Activated gamma-delta T cell treated with Interleukin-2 at 50 U/mL for 16 hours (primary cell): Measurements from ENCODE around the gene CCDC182.

Experiments used
- DNase-seq: peaks from one replicate; pipeline ENCODE4 v3.0.0-alpha.2; 2020

CCDC182 gene

DNA sequence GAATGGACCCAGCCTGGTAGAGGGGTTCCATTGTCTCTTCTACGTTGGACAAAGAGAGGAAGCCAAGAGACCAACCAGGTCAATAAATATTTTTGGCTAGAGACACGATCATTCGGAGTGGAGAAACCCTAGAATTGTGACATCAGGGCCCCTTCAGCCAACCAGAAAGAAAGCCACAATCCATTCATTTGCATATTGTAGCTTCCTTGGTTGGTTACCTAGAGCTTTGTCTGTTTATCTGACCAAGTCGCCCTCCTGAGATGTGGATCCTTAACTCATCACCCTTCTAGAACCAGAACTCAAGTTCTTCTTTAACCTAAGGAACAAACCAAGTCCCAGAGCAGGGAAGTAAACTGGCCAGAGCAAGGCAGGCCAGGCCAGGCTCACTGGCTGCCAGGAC is at the start of gene CCDC182:
Gene CCDC182, minus strand, starts transcription at position 58 of the 400 bp plus-strand sequence. Its CDS starts 27 bp downstream, at position 31.
- no peak for DNase-seq

DNA sequence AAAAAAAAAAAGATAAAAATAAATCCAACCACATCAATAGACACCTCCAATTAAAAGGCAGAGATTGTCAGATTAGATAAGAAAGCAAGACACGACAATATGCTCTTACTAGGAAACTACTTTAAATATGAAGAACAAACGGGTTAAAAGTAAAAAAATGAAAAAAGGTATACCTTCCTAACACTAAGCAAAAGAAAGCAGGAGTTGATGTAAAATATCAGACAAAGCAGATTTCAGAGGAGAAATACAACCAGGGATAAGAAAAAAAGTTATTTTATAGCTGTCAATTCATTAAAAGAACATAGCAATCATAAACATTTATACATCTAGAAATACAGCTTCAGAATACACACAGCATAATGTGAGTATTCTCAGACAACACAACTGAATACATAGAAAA is 49.7 kb upstream of the CCDC182 start:
- DNase-seq: no peak

DNA sequence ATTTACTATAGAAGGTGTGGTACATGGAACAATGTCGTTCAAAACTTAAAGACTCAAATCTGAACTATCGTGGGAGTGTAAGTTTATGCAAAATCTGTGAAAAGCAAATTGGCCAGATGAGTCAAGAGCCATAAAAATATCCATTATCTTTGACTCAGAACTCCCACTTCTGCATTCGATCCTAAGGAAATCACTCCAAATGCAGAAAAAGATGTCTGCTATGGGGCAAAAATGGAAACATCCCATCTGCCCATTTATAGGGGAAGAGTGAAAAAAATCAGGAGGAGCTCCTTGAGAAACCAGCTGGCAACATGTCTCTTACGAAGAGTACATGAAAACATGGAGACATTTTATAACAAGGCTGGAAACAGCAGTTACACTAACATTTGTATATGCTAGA is 43.6 kb upstream of the CCDC182 start:
- no peak for DNase-seq

DNA sequence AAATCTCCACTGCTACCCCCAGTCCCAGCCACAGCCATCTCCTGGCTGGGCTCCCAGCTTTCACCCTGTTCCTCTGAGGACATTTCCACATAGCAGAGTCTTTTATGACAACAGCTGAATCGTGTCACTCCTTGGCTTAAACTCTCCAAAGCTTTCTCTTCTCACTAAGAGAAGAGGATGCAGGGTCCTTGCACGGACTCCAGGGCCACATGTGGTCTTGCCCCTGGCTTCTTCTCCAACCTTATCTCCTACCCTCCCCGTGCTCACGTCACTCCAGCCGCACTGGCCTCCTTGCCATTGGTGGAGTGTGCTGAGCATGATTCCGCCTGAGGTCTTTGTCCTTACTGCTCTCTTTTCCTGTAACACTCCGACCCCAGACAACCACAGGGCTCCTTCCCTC is 39.9 kb upstream of the CCDC182 start:
- no peak for DNase-seq

DNA sequence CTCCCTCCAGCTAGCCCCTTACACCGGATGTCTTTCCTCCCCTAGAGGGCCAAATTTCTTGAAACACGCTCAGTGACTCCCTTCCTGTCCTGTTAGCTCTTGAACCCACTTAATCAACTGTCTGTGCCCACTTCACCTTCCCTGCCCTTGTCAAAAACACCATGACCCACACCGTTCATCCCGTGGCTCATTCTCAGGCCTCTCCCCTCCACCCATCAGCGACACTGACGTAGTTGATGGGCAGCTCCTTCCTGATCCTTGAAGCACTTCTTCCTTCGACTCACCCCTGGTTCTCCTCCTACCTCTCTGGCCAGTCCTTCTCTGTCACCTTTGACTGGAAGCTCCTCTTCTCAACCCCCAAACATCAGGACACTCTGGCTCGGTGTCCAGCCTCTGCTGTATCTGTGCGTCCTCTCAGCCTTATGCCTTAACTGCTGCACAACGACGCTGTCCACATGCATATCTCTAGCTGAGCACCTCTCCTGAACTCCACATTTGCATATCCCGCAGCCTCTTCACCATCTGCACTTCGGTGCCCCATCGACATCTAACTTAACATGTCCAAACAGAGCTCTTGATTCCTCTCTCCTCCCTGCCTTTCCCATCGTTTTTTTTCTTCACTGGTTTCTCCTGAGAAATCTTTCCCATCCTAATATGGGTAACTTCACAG is 39.3 kb upstream of the CCDC182 start:
- DNase-seq: no peak

DNA sequence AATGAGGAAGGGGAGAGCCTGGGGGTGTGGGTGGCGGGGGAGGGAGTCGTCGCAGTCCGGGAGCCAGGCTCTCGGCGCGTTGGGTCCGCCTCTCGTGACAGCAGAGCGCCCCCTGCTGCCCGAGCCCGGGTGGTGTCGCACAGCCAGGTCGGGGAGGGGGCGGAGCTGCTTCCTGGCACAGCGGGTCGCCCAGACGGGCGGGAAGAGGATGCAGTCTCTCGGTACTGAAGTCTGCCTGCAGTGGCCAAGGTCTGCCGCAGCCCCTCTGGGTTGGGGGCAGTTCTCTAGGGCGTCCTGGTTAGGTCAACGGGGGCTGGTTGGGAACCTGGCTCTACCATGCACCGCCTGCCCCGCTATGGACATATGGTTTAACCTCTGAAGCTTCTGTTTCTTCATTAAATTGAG is 38.2 kb upstream of the CCDC182 start:
- DNase-seq: peak; percentile 75

DNA sequence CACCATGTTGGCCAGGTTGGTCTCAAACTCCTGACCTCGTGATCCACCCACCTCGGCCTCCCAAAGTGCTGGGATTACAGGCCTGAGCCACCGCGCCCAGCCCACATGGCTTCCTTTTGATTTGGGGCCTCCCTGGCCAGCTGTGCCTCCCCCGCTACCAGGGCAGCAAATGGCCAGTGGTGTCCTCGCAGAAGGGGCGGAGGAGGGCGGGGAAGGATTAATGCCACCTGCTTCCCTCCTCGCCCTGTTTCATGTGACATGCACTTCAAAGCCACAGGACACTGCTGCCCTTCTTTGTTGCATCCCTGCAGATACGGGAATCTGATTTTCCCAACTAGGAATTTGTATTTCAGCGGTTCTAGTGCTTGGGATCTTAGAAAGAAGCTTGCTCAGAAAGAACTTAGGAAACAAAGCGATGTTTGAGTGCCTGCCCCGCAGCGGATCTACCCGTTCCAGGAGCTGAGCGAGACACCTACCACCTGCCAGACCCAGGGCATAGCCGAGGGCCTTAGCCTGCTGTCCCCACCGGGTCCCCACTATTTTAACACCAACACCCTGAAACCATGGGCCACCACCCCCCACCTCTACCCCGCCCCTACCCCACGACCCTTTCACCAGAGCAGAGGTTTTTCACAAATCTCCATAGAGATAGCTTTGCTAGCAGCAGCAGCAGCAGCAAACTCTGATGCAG is 37.7 kb upstream of the CCDC182 start:
- DNase-seq: no peak

DNA sequence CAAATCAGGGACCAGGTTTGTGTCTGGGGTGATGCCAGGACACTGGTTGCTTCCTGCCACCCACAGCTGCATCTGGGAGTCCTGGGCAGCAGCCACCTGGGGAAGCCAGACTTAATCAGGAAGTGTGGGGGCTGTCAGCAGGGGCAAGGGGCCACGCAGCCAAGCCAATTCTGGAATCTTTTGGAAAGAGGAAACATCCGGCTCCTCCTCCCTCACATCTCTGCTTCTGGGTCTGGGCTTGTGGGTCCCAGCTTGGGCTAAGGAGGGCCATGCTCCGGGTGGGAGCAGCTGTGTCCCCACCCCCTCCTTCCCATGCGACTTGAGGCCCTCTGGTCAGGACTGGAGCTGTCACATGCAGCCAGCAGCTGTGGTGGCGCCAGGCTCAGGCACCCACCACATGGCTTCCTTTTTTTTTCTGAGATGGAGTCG is 37.0 kb upstream of the CCDC182 start:
- no peak for DNase-seq

DNA sequence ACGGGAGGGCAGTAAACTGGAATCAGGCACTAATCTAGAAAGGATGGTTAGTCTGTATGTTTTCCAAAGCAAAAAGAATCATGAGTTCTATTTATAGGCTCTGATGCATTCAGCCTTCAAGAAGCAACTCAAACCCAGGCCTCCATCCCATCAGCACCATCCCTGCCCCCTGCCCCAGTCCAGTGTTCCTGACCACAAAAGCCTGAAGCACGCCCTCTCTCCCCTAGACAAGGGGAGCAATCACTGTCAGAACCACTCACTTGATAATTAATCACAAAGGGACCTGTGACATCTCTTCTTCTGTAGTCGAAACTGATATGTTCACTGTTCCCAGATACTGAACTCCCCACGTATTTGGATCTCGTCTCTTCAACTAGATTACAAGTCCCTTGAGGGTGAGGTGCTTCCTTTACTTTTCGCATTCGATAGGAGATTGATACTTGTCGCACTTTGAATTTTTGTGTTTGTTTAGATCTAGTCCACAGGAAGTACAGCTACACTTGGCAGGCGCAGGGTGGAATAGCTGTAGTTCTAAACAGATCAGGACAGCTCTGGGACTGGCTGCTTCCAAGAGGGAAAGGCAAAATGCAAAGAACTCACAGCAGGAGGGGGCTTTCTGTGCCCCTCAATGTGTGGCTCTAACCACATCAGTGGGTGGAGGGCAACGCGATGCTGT is 36.4 kb upstream of the CCDC182 start:
- no peak for DNase-seq

DNA sequence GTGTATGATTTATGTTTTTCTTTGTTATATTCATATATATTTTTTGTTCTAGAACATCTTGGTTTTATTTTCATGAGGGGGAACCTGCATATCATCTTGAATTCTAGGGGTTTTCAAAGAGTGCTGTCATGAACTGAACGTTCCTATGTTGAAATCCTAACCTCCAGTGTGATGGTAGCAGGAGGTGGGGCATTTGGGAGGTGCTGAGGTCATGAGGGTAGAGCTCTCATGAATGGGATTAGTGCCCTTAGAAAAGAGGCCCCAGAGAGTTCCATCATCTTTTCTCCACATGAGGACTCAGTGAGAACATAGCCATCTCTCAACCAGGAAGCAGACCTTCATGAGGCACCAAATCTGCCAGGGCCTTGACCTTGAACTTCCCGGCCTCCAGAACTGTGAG is 34.6 kb upstream of the CCDC182 start:
- DNase-seq: no peak

DNA sequence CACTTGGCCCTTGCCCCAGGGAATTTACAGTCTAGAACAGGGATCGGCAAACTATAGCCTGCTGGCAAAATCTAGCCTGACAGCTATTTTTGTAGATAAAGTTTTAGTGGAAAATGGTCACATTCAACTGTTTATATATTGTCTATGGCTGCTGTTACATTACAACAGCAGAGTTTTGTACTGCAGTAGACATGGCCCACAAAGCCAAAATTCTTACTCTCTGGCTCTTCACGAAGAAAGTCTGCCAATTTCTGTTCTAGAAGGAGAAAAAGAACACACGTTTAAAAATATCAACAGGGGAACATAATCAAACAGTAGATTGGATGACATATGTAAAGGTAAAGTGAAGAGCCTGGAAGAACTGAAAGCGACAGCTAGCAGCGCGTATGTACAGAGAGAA is 33.2 kb upstream of the CCDC182 start:
- no peak for DNase-seq

DNA sequence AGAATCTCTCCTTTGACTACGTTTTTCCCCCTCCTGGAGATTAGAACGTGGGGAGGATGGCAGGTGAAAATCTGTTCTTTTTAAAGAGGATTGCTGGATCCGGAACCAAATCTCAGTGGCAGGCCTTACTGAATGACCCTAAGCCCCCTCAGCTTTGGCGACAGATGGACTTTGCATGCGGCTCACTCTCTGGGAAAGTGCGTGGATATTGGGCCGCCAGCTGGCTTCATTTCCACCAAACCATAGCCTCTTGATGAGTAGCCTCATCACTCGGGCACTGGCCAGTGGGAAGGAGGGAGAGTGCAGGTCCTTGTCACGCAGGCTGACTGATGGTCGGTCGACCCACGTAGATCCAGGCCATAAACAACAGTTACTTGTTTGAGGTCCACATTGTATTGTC is 31.3 kb upstream of the CCDC182 start:
- DNase-seq: no peak

DNA sequence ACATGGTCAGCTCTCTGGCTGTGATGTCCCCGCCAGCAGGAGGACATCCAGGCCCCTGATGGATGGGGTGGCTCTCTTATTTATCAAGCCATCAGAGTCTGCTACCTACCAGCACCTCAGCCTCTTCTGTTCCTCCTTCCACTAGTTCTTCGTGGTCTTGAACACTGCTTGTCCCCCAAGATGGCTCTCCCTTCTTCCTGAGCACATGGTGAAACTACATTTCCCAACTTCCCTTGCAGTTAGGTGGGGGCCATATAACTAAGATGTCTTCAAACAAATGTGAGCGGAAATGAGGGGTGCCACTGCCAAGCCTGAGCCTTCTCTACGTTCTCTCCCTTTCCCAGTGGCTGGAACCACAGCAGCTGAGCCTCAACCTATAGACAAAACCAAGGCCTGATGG is 29.8 kb upstream of the CCDC182 start:
- no peak for DNase-seq

DNA sequence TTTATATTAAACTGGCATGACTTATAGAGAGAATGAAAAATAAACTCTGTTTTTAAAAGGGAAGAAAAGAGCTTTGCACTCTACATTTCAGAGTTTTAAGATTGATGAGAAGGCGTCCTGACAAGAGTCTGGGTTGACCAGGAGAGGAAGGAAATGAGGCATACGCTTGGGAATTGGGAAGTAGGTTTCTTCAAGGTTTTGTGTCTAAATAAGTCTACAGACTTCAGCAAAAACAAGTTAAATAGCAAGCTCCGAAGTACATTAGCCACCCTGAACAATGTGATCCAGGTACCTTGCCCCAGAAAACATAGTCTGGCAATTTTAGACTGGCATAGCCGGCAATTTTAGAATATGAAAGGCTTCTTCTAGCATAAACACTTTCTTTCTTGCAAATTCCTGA is 28.5 kb upstream of the CCDC182 start:
- DNase-seq: no peak

DNA sequence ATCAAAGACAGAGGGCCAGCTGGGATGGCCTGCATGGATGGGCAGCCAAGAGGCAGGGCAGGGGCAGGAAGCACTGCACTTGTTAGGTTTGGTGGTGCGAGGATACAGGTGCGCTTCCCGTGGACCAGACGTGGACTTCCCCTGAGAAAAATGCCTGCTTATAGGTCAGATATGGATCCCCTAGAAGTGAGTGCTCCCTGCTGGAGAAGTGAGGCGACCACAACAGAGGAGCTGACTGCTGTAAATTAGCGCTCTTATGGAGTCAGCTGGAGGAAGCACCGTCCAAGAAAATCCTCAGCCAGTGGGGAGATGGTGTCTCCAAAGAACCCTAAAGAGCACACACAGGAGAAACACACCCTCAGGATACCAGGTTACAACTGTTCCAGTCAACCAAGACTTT is 27.7 kb upstream of the CCDC182 start:
- no peak for DNase-seq

DNA sequence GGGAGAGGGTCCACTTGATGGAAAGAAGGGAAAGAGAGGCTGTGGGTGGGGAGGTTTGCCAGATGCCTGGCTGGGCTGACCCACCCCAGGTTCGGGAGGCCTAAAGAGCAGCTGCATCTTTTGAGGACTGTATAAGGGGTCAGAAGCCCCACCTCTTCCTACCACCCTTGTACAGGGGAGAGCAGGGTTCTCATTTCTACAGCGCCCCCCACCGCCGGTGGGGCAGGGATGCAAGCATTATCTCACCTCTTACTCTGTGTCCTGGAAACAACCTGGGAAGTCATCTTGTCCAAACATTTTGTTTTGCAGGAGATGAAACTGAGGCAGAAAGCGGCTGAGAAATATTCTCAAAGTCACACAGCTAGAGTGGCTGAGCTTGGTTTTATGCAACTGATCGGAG is 22.5 kb upstream of the CCDC182 start:
- DNase-seq: no peak

DNA sequence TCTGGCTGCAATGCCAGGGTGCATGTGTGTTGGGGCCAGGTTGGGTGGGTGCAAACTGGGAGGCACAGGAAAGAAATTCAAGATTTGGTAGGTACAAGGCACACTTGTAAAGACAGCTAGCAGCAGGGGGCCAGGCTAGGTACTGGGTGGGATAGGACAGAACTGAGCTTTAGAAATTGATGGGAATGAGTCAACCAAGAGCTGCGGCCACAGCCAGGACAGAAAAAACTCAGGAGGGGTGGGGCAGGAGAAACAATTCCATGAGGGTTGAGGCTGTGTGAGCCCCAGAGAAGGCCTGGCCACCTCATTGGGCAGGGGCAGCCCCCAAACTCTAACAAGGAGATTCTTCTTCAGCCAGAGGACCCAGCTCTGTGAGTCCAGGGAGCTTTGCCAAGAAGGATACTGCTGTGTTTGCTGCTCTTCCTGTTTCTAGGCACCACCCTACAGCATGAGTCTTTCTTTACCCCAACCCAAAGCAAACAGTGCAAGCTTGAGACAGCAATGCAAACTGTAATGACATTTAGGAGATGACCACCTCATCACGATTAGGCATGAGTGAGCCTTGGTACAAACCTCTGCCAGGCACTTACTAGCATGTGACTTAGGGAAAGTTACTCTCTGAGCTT is 21.3 kb upstream of the CCDC182 start:
- no peak for DNase-seq

DNA sequence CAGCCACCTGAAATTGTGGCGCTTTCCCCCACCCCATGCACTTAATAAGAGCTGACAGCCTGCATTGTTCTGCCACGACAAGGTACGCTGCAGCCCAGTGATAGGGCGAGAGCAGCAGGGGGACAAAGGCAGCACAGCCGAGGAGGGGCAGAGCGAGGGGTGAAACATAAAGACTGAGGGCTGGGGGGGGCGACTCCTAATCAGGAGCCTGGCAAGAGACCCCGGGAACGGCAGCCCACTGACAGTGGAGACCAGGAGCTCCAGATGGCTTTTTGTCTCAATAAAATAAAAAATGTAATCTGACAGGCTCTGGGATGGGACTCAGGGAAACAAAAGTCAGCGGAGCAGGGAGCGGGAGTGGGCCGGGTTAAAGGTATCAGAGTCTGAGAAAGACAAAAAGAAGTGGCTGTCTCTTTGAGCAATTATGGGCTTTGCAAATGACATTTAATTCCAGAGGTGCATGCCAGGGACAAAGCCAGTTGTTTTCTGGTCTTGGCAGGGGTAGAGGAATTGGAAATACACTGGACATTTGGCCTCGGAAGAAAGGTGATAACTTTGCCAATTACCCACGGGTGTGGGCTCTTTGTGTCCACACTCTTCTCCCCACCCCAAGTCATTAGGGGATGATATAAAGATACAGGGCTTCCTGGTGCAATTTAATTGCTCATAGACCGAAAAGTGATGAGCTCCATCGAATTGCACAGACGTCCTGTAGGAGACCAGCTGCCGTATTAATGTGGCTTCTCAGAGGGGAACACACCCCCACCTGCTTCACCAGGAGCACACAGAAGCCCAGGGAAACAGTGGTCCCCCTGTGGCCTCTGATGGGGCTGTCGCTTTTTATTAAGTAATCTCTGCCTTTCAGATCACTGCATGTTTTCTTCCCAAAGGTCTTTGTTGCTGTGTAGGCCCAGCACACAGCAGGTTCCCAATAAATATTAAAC is 17.6 kb upstream of the CCDC182 start:
- DNase-seq: no peak

DNA sequence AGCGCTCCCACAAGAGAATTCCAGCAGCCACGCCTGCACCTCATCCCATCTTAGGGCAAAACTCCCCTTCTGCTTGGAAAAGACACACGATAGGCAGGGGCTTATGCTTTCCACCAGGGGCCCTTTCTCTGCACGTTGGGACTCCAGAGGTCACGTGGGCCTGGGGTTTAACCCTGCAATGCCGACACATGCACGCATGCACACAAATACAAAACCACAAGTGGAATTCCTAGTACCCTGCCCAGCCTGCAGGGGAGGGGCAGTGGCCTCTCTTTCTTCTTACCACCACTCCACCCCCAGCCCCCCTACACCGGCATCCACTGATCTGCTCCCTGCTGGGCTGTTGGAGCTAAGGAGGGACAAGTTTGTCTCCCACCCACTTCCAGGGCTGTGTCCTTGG is 16.8 kb upstream of the CCDC182 start:
- no peak for DNase-seq

DNA sequence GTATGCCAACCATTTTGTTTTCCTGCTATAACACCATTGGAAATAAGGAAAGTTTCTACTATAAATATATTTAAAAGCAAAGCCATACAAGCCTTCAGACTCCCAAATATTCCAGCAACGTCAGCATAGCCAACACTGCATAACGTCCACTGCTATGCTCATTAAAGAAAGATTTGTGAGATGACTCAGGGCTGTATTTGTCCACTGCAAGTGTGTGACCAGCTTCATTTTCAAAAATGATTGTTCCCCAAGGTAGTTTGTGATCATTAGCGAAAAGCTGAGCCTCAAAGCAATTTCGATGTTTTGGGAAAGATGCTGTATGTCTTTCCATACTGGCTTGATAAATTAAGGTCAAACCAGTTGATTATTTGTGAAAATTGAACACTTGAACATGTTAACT is 14.9 kb upstream of the CCDC182 start:
- no peak for DNase-seq

DNA sequence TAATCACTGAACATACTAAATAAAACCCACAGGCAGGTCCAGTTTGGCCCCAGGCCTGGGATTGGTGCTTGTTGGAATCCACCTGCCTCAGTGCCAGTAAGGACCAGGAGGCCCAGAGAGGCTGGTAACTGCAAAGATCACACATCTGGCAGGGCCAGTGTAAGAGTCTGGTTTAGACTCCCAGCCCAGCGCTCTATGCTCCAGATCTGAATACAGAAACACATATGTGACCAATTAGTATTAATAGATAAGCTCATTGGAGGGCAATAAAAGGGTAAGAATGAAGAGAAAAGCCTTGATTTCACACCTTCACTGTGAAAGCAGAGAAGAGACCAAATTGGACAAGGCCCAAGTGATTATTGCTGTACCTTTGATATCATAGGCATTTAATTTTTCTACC is 13.6 kb upstream of the CCDC182 start:
- DNase-seq: no peak

DNA sequence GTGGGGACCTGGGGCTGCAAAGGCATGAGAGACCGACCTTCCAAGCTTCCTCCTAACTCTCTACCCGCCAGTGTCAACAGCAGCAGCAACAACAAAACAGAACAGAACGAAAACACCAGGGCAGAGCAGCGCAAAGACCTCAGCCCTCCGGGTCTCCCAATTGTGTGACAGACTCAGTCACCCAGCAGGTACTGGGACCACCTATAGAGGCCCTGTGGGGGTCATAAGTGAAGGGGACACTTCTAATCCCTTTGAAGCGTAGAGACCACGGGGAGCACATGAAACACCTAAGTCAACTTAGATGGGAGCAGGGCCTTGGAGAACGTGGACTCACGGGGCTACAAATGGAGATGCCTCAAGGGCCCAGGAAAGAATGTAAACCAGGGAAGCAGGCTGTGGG is 12.6 kb upstream of the CCDC182 start:
- no peak for DNase-seq

DNA sequence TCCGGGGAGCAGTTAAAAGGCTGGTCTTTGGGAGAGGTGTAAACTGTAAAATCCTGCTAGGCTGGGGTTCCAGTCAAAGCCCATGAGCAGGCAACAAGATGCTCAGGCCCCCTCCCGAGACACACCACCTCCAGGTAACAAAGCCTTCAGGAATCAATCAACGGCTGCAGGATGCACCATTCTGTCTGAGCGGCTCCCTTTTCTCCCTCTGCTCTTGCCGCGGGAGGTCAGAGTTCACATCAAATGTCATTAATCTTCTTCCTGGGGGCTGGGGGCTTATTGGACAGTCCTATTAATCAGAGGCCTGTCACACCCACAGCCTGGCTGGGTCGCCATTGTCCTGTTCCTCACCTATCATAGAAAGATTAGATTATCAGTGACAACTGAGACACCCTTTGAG is 11.9 kb upstream of the CCDC182 start:
- DNase-seq: no peak
